ENCODE data around the gene ZFAND3. TPM values are rescaled to one million over a fixed set of nuclear protein-coding genes. Genes with fewer than 3 reads are reported as not detected.

Gene ZFAND3
- total RNA-seq, 1 experiment from 2014 or later = 64.0 TPM

GRCh38 chr6:37794825-37795224 is 24.7 kb upstream of the ZFAND3 start:
- Histone ChIP-seq H3K36me3 (ENCODE audit: insufficient read depth, low read length, poor library complexity, severe bottlenecking) (no peaks in the 10 kb centered on the region), H3K27ac (ENCODE audit: low read depth, low read length, poor library complexity, severe bottlenecking) (no peak overlapping the region), H3K27me3 (replicated peaks; ENCODE audit: insufficient read depth, low read depth, low read length, poor library complexity) (no peaks in the 10 kb centered on the region), H3K4me3 (ENCODE audit: low read depth, low read length, poor library complexity, severe bottlenecking) (no peak overlapping the region), H3K9me3 (ENCODE audit: low read depth, low read length, poor library complexity, severe bottlenecking) (no peaks in the 10 kb centered on the region), H3K4me1 (ENCODE audit: insufficient read depth, low read length, poor library complexity, severe bottlenecking) (peaks cover 7% of the 10 kb centered on the region)
- POLR2A ChIA-PET (ENCODE audit: low non-redundant PET) = no interaction called here
- no TSS peak for BruUV-seq (replicated peaks)
- TF ChIP-seq CTCF (conservative IDR thresholded peaks at IDR 0.05; ENCODE audit: low read depth, low read length) = no peak
- TF ChIP-seq EZH2 (IDR thresholded peaks at IDR 0.05; ENCODE audit: borderline replicate concordance, low read depth, low read length, poor library complexity, severe bottlenecking) = no peak
- intact Hi-C loops (cut with micrococcal nuclease; ENCODE audit: unreplicated experiment) = loop anchor here (5.0 kb wide), 1 partner anchor 697 kb away; no protein-coding TSS in a partner anchor
- CTCF ChIA-PET = no interaction called here
- DNase-seq (ENCODE audit: low spot score) = no peak

- H3K9me3 ChIP-seq (ENCODE audit: low read depth, low read length, poor library complexity, severe bottlenecking) = no peaks in the 10 kb centered on the region
- no TSS peak for BruUV-seq (replicated peaks)
- TF ChIP-seq CTCF (conservative IDR thresholded peaks at IDR 0.05; ENCODE audit: low read depth, low read length) (no peak), EZH2 (IDR thresholded peaks at IDR 0.05; ENCODE audit: borderline replicate concordance, low read depth, low read length, poor library complexity, severe bottlenecking) (no peak)
- ChIA-PET POLR2A (ENCODE audit: low non-redundant PET) (no interaction called here), CTCF (no interaction called here)
- no peaks in the 10 kb centered on the region for H3K36me3 ChIP-seq (ENCODE audit: insufficient read depth, low read length, poor library complexity, severe bottlenecking)
- H3K27ac ChIP-seq (ENCODE audit: low read depth, low read length, poor library complexity, severe bottlenecking) = no peak overlapping the region
- H3K4me1 ChIP-seq (ENCODE audit: insufficient read depth, low read length, poor library complexity, severe bottlenecking) = no peaks in the 10 kb centered on the region
- intact Hi-C loops (cut with micrococcal nuclease; ENCODE audit: unreplicated experiment) = no loop called here
- no peak for DNase-seq (ENCODE audit: low spot score)
- H3K27me3 ChIP-seq (replicated peaks; ENCODE audit: insufficient read depth, low read depth, low read length, poor library complexity) = no peaks in the 10 kb centered on the region
- H3K4me3 ChIP-seq (ENCODE audit: low read depth, low read length, poor library complexity, severe bottlenecking) = no peak overlapping the region
Measured at GRCh38 chr6:37798436-37799262, 20.9 kb upstream of the ZFAND3 start.

GRCh38 chr6:37799263-37799644 is 20.3 kb upstream of the ZFAND3 start:
- Histone ChIP-seq H3K27me3 (replicated peaks; ENCODE audit: insufficient read depth, low read depth, low read length, poor library complexity) (no peaks in the 10 kb centered on the region), H3K4me3 (ENCODE audit: low read depth, low read length, poor library complexity, severe bottlenecking) (no peak overlapping the region), H3K36me3 (ENCODE audit: insufficient read depth, low read length, poor library complexity, severe bottlenecking) (no peaks in the 10 kb centered on the region), H3K27ac (ENCODE audit: low read depth, low read length, poor library complexity, severe bottlenecking) (no peak overlapping the region), H3K9me3 (ENCODE audit: low read depth, low read length, poor library complexity, severe bottlenecking) (no peaks in the 10 kb centered on the region), H3K4me1 (ENCODE audit: insufficient read depth, low read length, poor library complexity, severe bottlenecking) (no peaks in the 10 kb centered on the region)
- DNase-seq (ENCODE audit: low spot score) = no peak
- CTCF ChIA-PET = no interaction called here
- intact Hi-C loops (cut with micrococcal nuclease; ENCODE audit: unreplicated experiment) = no loop called here
- no TSS peak for BruUV-seq (replicated peaks)
- TF ChIP-seq EZH2 (IDR thresholded peaks at IDR 0.05; ENCODE audit: borderline replicate concordance, low read depth, low read length, poor library complexity, severe bottlenecking) = no peak
- TF ChIP-seq CTCF (conservative IDR thresholded peaks at IDR 0.05; ENCODE audit: low read depth, low read length) = no peak
- POLR2A ChIA-PET (ENCODE audit: low non-redundant PET) = no interaction called here
